Activated naive CD4-positive, alpha-beta T cell treated with anti-CD3 and anti-CD28 coated beads, Interleukin-2, amount 10 ng/mL, durations not matched to agents 7 days and 5 days (primary cell): ENCODE measurements around the gene POLR2L.

Source experiments
- CTCF ChIA-PET: fragments of 350-600 bp; sonication (Branson Sonifier 250); formaldehyde crosslinking; loops from one replicate; lab custom pipeline; 2021; ENCODE audit warnings: antibody characterized with exemption; lab: Charles Lee
- DNase-seq: peaks from one replicate; pipeline ENCODE4 v3.0.0-alpha.2; 2020
- H3K27ac Mint-ChIP-seq: one replicate; pipeline ENCODE4 v1.8.0; 2021; ENCODE audit warnings: mild to moderate bottlenecking, moderate library complexity, mixed read lengths
- H3K27me3 Mint-ChIP-seq: one replicate; pipeline ENCODE4 v1.8.0; 2021; ENCODE audit warnings: mild to moderate bottlenecking, mixed read lengths
- H3K36me3 Mint-ChIP-seq: one replicate; pipeline ENCODE4 v1.8.0; 2021; ENCODE audit warnings: mixed read lengths
- H3K4me1 Mint-ChIP-seq: one replicate; pipeline ENCODE4 v1.8.0; 2021; ENCODE audit warnings: mixed read lengths
- H3K4me3 Mint-ChIP-seq: one replicate; pipeline ENCODE4 v1.8.0; 2021; ENCODE audit warnings: mild to moderate bottlenecking, moderate library complexity, mixed read lengths
- H3K9me3 Mint-ChIP-seq: one replicate; pipeline ENCODE4 v1.8.0; 2021; ENCODE audit warnings: mixed read lengths

POLR2L gene

GRCh38 chr11:843818-844692, 1.7 kb upstream of the POLR2L start:
- peaks cover 50% of the 10 kb centered on the region for H3K27me3 Mint-ChIP-seq
- H3K36me3 Mint-ChIP-seq, result peaks cover 4% of the 10 kb centered on the region
- DNase-seq, result peak; percentile 41
- H3K27ac Mint-ChIP-seq, result peak overlapping the region; percentile 33
- peaks cover 37% of the 10 kb centered on the region for H3K4me1 Mint-ChIP-seq
- peak overlapping the region; percentile 68 for H3K4me3 Mint-ChIP-seq
- CTCF ChIA-PET, result interaction anchor here (1.0 kb wide), 1 partner anchor 22 kb away, joined by 3 read pairs; no protein-coding TSS in a partner anchor
- H3K9me3 Mint-ChIP-seq, result no peaks in the 10 kb centered on the region

- CTCF ChIA-PET, result interaction anchor here (0.6 to 1.0 kb wide), 2 partner anchors 10 to 21 kb away, joined by 3 read pairs; partner anchors contain the start of gene CD151
- peaks cover 9% of the 10 kb centered on the region for H3K36me3 Mint-ChIP-seq
- H3K4me3 Mint-ChIP-seq, result peak overlapping the region; percentile 68
- DNase-seq, result no peak
- no peak overlapping the region for H3K27ac Mint-ChIP-seq
- H3K4me1 Mint-ChIP-seq, result peaks cover 32% of the 10 kb centered on the region
- H3K9me3 Mint-ChIP-seq, result no peaks in the 10 kb centered on the region
- peaks cover 41% of the 10 kb centered on the region for H3K27me3 Mint-ChIP-seq
Measured at GRCh38 chr11:843086-843734, 881 bp upstream of the POLR2L start.

- peaks cover 32% of the 10 kb centered on the region for H3K4me1 Mint-ChIP-seq
- peak overlapping the region; percentile 85 for H3K4me3 Mint-ChIP-seq
- H3K27ac Mint-ChIP-seq, result peak overlapping the region; percentile 84
- DNase-seq, result no peak
- H3K9me3 Mint-ChIP-seq, result no peaks in the 10 kb centered on the region
- peaks cover 9% of the 10 kb centered on the region for H3K36me3 Mint-ChIP-seq
- CTCF ChIA-PET, result interaction anchor here (2.2 kb wide), 1 partner anchor 12 kb away, joined by 9 read pairs; no protein-coding TSS in a partner anchor
- H3K27me3 Mint-ChIP-seq, result peaks cover 32% of the 10 kb centered on the region
Measured at GRCh38 chr11:841981-842369, 354 bp downstream of the POLR2L start.

DNA sequence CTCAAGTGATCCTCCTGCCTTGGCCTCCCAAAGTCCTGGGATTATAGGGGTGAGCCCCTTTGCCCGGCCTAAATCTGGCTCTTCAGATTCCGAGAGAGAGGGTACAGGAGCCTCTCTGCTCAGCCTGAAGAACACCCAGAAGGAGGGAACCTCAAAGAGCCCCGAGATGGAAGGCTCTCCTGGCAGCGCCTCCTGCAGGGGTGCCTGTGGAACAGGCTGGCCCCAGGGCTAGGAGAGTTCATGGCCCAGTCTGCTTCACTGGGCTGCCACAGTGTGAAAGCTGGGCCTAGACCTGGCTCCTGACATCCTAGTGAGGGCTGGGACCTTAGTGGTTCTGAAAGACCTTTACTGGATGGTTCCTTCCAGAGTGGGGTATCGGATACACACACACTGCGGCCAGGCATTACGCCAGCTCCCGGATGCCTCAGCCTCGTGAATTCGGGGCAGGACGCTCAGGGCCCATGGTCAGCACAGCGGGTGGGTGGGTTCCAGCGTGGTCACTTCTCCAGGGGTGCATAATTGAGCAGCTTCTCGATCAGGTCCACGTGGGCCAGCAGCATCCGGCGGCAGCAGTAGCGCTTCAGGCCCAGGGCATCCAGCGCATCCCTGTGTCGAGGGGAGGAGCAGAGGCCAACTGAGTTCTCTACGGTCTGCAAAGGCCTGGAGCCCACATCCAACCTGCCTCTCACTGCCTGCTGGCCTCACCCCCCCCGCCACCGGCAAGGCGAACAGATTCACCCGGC, 2.3 kb downstream of the POLR2L start:
- Mint-ChIP-seq H3K4me3 (peak overlapping the region; percentile 85), H3K36me3 (peaks cover 11% of the 10 kb centered on the region), H3K4me1 (peaks cover 31% of the 10 kb centered on the region), H3K9me3 (no peaks in the 10 kb centered on the region), H3K27ac (no peak overlapping the region), H3K27me3 (peaks cover 22% of the 10 kb centered on the region)
- CTCF ChIA-PET, result interaction anchor here (0.6 to 2.2 kb wide), 3 partner anchors 10 to 211 kb away, joined by 3 to 9 read pairs (median 4); no protein-coding TSS in a partner anchor
- DNase-seq, result no peak

DNA sequence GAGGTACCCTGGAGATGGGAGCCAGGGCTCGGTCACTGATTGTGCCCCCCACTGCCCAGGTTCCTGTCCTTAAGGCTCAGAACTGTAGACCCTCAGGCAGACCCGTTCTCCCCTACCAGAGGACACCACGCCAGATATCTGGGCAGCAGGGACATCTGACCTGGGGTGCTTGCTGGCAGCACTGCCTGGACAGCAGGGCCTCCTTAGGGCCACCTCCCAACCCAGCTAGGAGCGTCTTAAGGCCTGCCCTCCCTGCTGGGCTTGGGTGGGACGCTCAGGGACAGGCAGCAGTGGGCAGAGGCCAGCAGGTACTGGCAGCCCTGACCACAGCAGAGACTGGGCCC, 3.1 kb downstream of the POLR2L start:
- peaks cover 26% of the 10 kb centered on the region for H3K4me1 Mint-ChIP-seq
- DNase-seq, result no peak
- no peaks in the 10 kb centered on the region for H3K9me3 Mint-ChIP-seq
- H3K4me3 Mint-ChIP-seq, result no peak overlapping the region
- no peak overlapping the region for H3K27ac Mint-ChIP-seq
- peaks cover 11% of the 10 kb centered on the region for H3K36me3 Mint-ChIP-seq
- CTCF ChIA-PET, result no interaction called here
- H3K27me3 Mint-ChIP-seq, result peaks cover 24% of the 10 kb centered on the region

DNA sequence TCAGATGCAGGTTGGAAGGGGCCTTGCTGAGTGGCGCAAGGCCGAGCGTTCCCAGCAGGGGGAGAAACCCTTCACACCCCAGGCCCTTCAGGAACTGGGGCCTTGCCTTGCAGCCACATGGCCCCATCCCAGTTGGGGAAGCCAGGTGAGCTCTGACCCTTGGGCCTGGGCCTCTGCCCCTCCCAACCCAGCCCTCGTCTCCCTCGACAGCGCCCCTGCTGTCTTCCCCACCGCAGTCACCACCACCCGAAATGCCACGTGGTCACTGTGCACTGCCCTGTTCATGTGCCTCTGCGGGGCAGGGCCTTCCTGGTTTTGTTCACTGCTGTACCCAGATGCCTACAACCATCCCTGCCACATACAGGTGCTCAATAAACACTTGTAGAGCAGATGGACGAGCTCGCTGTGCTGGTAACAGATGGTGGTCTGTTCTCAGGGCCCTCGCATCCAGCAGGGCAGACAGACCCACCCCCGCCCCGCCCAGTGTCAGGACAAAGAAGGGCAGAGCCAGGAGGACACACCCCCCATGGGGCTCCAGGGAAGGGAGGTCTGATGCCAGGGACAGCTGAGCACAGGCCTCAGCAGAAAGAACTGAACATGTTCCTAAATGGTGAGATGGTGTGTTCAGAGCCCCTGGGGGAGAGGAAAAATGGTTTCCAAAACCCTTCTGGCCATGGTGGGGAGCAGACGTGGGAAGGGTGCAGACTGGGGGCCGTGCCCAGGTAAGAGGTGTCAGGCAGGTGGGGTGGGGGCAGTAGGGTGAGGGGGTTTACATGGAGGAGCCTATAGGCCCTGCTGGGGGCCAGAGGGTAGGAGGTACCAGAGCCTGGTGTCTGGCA, 3.7 kb downstream of the POLR2L start:
- Mint-ChIP-seq H3K4me1 (peaks cover 27% of the 10 kb centered on the region), H3K9me3 (no peaks in the 10 kb centered on the region), H3K27me3 (peaks cover 24% of the 10 kb centered on the region), H3K36me3 (peaks cover 11% of the 10 kb centered on the region), H3K4me3 (no peak overlapping the region), H3K27ac (no peak overlapping the region)
- CTCF ChIA-PET, result no interaction called here
- DNase-seq, result no peak

DNA sequence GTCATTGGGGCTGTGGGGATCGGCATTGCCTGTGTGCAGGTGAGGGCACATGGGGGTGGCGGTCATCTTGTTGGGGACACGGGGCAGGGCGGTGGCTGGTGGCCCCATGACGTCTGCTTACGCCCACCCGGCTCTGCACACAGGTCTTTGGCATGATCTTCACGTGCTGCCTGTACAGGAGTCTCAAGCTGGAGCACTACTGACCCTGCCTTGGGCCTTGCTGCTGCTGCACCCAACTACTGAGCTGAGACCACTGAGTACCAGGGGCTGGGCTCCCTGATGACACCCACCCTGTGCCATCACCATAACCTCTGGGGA, 4.4 kb downstream of the POLR2L start:
- CTCF ChIA-PET, result no interaction called here
- Mint-ChIP-seq H3K27me3 (peaks cover 20% of the 10 kb centered on the region), H3K9me3 (no peaks in the 10 kb centered on the region), H3K4me1 (peaks cover 23% of the 10 kb centered on the region), H3K4me3 (no peak overlapping the region), H3K36me3 (peaks cover 11% of the 10 kb centered on the region), H3K27ac (peak overlapping the region; percentile 52)
- DNase-seq, result no peak

DNA sequence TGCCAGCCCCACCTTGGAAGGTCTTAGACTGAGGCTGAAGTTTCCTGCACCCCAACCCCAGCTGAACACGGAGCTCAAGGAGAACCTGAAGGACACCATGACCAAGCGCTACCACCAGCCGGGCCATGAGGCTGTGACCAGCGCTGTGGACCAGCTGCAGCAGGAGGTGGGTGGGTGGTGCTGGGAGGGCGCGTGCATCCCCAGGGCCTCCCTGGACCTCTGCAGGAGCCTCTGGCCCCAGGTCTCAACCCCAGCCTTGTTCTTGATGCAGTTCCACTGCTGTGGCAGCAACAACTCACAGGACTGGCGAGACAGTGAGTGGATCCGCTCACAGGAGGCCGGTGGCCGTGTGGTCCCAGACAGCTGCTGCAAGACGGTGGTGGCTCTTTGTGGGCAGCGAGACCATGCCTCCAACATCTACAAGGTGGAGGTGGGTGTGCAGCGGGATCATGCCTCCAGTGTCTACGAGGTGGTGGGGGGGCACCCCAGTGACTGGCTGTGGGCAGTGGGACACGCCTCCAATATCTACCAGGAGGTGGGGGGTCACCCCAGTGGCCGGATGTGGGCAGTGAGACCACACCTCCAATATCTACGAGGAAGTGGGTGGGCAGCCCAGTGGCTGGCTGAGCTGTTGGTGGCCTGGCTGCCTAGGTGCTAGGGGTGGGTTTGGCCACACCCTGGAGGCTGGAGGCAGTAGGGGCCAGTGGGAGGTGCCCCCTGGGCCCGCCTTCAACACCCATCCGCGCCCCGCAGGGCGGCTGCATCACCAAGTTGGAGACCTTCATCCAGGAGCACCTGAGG, 4.9 kb downstream of the POLR2L start:
- Mint-ChIP-seq H3K4me3 (no peak overlapping the region), H3K27me3 (peaks cover 22% of the 10 kb centered on the region), H3K36me3 (peaks cover 11% of the 10 kb centered on the region), H3K27ac (no peak overlapping the region), H3K4me1 (peaks cover 23% of the 10 kb centered on the region), H3K9me3 (no peaks in the 10 kb centered on the region)
- CTCF ChIA-PET, result no interaction called here
- DNase-seq, result no peak

GRCh38 chr11:836700-837099, 5.6 kb downstream of the POLR2L start:
- CTCF ChIA-PET, result no interaction called here

GRCh38 chr11:836274-836673, 6.1 kb downstream of the POLR2L start:
- Mint-ChIP-seq H3K4me1 (peaks cover 30% of the 10 kb centered on the region), H3K4me3 (no peak overlapping the region), H3K27ac (no peak overlapping the region), H3K27me3 (peaks cover 34% of the 10 kb centered on the region), H3K9me3 (no peaks in the 10 kb centered on the region), H3K36me3 (peaks cover 11% of the 10 kb centered on the region)
- CTCF ChIA-PET, result no interaction called here
- no peak for DNase-seq

More at GRCh38 chr11:836700-837099, 5.6 kb downstream of the POLR2L start:
- Mint-ChIP-seq H3K9me3 (no peaks in the 10 kb centered on the region), H3K36me3 (peaks cover 11% of the 10 kb centered on the region), H3K27ac (no peak overlapping the region), H3K27me3 (peaks cover 29% of the 10 kb centered on the region), H3K4me3 (no peak overlapping the region), H3K4me1 (peaks cover 29% of the 10 kb centered on the region)
- DNase-seq, result no peak

- Mint-ChIP-seq H3K27me3 (peaks cover 50% of the 10 kb centered on the region), H3K4me3 (peak overlapping the region; percentile 57), H3K27ac (no peak overlapping the region), H3K36me3 (peaks cover 9% of the 10 kb centered on the region), H3K9me3 (no peaks in the 10 kb centered on the region), H3K4me1 (peaks cover 25% of the 10 kb centered on the region)
- DNase-seq, result no peak
- CTCF ChIA-PET, result no interaction called here
Measured at GRCh38 chr11:834371-835316, 7.7 kb downstream of the POLR2L start.

DNA sequence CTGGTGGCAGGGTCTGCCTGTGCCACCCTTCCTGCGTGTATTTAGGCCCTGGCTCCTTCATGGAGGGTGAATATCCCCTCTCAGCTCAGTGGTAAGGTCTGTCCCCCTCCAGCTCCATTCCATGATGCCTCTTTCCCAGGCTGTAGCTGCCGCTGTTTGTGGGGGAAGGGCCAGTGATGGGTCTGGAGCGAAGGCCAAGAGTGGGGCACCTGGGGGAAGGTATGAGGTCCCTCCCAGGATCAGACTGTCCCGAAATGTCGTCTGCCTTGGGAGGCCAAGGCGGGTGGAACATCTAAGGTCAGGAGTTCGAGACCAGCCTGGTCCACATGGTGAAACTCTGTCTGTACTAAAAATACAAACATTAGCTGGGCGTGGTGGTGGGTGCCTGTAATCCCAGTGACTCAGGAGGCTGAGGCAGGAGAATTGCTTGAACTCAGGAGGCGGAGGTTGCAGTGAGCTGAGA, 8.4 kb downstream of the POLR2L start:
- no peak overlapping the region for H3K27ac Mint-ChIP-seq
- peaks cover 8% of the 10 kb centered on the region for H3K36me3 Mint-ChIP-seq
- H3K4me3 Mint-ChIP-seq, result peak overlapping the region; percentile 57
- CTCF ChIA-PET, result no interaction called here
- peaks cover 57% of the 10 kb centered on the region for H3K27me3 Mint-ChIP-seq
- DNase-seq, result no peak
- H3K4me1 Mint-ChIP-seq, result peaks cover 32% of the 10 kb centered on the region
- H3K9me3 Mint-ChIP-seq, result no peaks in the 10 kb centered on the region
